Effector memory CD8-positive, alpha-beta T cell (primary cell): ENCODE data around the gene SWAP70.
"Not testable (repeated sequence)": the region's sequence is repeated elsewhere in the genome, so short reads cannot be mapped to it uniquely, and the experiment has no call there.

Source experiments
- ATAC-seq: fragments of 150-1000 bp; cut with Tn5 transposase; replicated peaks from 2 replicates; pipeline ENCODE4 v1.10.0; 2021; ENCODE audit warnings: mild to moderate bottlenecking, moderate library complexity
- DNase-seq, 3 experiments: peaks; one replicate each; pipeline ENCODE4 v3.0.0; 2021
- H3K27ac Mint-ChIP-seq, 2 donors: one replicate each; pipeline ENCODE4 v1.8.0; 2022; ENCODE audit warnings: mild to moderate bottlenecking in 2 of 2, mixed read lengths in 2 of 2, moderate library complexity in 2 of 2
- H3K27me3 Mint-ChIP-seq, 2 donors: one replicate each; pipeline ENCODE4 v1.8.0; 2022; ENCODE audit warnings: mixed read lengths in 2 of 2
- H3K36me3 Mint-ChIP-seq: one replicate; pipeline ENCODE4 v1.8.0; 2022; ENCODE audit warnings: mild to moderate bottlenecking, moderate library complexity, mixed read lengths; ENCODE audit not compliant: insufficient read depth
- H3K4me1 Mint-ChIP-seq, 2 donors: one replicate each; pipeline ENCODE4 v1.8.0; 2022; ENCODE audit warnings: low read depth in 2 of 2, mixed read lengths in 2 of 2
- H3K4me3 Mint-ChIP-seq, 2 donors: one replicate each; pipeline ENCODE4 v1.8.0; 2022; ENCODE audit warnings: mild to moderate bottlenecking in 2 of 2, mixed read lengths in 2 of 2, moderate library complexity in 2 of 2
- H3K9me3 Mint-ChIP-seq, 2 donors: one replicate each; pipeline ENCODE4 v1.8.0; 2022; ENCODE audit warnings: mixed read lengths in 2 of 2
- total RNA-seq, 9 experiments: gene quantifications; one replicate each; lab custom pipeline; 2026; lab: John Stamatoyannopoulos, UW

The SWAP70 gene
- total RNA-seq, result 7.3 to 20.4 (median 11.2) reads per million in 9 experiments

DNA sequence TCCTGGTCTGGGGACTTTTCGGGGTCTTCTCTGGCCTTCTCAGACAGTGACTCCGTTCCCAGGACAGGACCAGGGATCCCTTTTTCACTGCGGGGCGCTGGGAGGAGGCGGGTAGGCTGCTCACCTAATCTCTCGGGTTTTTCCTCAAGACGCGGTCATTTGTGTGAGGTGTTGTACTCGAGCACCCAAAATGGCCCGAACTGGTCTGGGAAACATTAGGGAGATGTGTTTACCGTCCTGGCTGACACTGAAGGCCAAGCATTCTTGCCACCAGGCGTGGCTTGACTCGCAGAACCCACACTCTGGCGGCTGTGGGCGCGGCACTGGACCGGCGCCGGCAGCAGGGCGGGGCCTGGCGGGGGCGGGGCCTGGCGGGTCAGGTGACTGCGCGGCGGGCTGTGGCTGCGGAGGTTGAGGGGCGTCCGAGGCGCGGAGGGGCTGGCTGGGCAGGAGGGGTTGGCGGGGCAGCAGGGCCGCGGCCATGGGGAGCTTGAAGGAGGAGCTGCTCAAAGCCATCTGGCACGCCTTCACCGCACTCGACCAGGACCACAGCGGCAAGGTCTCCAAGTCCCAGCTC, at the start of gene SWAP70:
SWAP70 (plus strand) TSS at position 379 of the 577 bp plus-strand sequence; CDS start at position 482, 103 bp downstream.
- H3K4me3 Mint-ChIP-seq, result peak within 1 kb of the TSS; percentile 86 to 90
- H3K27me3 Mint-ChIP-seq, result peaks cover 6 to 19% of the 10 kb centered on the region in 2 donors
- no peaks in the 10 kb centered on the region for H3K9me3 Mint-ChIP-seq
- ATAC-seq, result peak; percentile 94
- H3K36me3 Mint-ChIP-seq, result peaks cover 5% of the 10 kb centered on the region
- H3K4me1 Mint-ChIP-seq, result peaks cover 8% of the 10 kb centered on the region in 2 donors
- H3K27ac Mint-ChIP-seq, result peak within 1 kb of the TSS; percentile 66 to 81
- DNase-seq, result peak; percentile 61 to 70 (median 67)

DNA sequence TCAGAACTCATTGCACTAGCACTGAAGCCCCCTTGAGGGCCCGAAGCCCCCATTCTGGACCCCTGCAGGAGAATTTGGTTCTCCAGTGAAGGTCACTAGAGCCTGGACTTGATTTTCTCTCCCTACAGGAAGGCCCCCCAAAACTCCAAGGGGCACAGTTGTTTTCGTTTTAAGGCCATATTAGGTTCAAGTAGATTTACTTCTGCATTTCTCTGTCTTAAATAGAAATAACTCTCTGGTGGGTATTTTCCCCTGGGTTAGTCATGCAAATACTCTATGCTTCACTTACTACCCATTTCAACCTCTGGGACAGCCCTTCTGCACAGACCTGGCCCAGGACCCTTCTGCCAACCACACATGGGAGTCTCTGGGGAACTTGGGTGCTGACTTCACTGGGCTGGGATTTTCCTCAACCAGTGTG, 48.8 kb upstream of the SWAP70 start:
- Mint-ChIP-seq H3K27ac (peak overlapping the region; percentile 95 to 98), H3K9me3 (no peaks in the 10 kb centered on the region), H3K4me3 (peak overlapping the region; percentile 90 to 94), H3K4me1 (peaks cover 11 to 17% of the 10 kb centered on the region in 2 donors), H3K27me3 (no peaks in the 10 kb centered on the region), H3K36me3 (peaks cover 6% of the 10 kb centered on the region)
- ATAC-seq (no peak), DNase-seq (no peak)

DNA sequence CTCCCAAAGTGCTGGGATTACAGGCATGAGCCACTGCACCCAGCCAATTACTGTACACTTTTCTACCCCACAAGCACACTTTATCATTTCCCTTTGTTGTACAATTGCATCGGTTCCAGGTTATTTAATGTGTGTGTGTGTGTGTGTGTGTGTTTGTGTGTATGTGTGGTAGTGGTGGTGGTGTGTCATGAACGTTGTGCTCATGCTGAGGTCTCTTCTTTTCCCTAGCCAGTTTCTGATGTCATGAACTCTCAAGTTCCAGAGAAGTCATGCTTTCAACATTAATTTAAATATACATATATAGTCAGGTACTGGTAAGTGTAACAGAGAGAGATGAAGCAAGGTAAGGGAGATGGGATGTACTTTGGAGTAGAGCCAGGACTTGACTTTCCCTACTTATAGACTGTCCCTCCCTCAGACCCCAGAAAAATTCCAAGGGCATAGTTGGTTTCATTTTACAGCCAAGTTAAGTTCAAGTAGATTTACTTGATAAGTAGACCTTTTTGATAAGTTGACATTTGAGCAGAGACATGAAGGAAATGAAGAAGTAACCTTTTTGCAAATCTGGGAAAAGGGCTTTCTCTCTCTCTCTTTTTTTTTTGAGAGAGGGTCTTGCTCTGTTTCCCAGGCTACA, 47.7 kb upstream of the SWAP70 start:
- ATAC-seq, result no peak
- Mint-ChIP-seq H3K4me3 (no peak overlapping the region), H3K9me3 (no peaks in the 10 kb centered on the region), H3K4me1 (peaks cover 11 to 17% of the 10 kb centered on the region in 2 donors), H3K36me3 (peaks cover 6% of the 10 kb centered on the region), H3K27me3 (no peaks in the 10 kb centered on the region), H3K27ac (no peak overlapping the region)
- no peak for DNase-seq

DNA sequence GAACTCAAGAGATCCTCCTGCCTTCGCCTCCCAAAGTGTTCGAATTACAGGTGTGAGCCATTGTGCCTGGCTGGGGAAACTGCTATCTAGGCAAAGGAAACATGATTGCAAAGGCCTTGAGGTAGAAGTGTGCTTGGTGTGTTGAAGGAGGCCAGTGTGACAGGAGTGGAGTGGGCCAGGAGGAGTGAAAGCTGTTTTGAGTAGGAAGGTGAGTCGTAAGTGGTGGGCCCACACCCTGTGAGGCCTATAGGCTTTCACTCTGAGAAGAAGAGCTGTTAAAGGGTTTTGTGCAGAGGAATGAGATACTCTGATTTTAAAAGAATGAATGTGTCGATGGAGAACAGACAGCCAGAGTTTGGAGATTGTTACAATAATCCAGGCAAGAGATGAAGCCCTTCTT, 47.0 kb upstream of the SWAP70 start:
- no peak for DNase-seq
- peaks cover 6% of the 10 kb centered on the region for H3K36me3 Mint-ChIP-seq

DNA sequence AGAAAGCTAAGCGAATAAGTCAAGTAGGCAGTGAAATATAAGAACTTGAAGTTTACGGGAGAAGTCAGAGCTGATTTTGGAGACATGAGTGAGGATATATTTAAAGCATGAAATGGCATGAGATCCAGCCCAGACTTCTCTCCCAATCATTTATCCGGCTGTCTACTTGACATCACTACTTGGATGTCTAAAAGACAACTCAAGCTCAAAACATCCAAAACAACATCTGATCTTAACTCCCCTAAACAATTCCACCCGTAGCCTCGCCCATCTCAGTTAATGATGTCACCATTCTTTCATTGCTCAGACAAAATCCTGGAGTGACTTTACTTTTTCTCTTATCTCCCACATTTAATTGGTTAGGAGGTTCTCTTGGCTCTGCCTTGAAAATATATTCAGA, 45.9 kb upstream of the SWAP70 start:
- Mint-ChIP-seq H3K9me3 (no peaks in the 10 kb centered on the region), H3K27me3 (no peaks in the 10 kb centered on the region), H3K4me1 (peaks cover 10 to 15% of the 10 kb centered on the region in 2 donors), H3K4me3 (no peak overlapping the region), H3K27ac (no peak overlapping the region), H3K36me3 (peaks cover 6% of the 10 kb centered on the region)
- no peak for ATAC-seq
- no peak for DNase-seq

More for the DNA sequence above, 47.0 kb upstream of the SWAP70 start:
- no peaks in the 10 kb centered on the region for H3K27me3 Mint-ChIP-seq
- no peaks in the 10 kb centered on the region for H3K9me3 Mint-ChIP-seq
- H3K27ac Mint-ChIP-seq, result no peak overlapping the region
- H3K4me1 Mint-ChIP-seq, result peaks cover 11 to 17% of the 10 kb centered on the region in 2 donors
- no peak for ATAC-seq
- no peak overlapping the region for H3K4me3 Mint-ChIP-seq

DNA sequence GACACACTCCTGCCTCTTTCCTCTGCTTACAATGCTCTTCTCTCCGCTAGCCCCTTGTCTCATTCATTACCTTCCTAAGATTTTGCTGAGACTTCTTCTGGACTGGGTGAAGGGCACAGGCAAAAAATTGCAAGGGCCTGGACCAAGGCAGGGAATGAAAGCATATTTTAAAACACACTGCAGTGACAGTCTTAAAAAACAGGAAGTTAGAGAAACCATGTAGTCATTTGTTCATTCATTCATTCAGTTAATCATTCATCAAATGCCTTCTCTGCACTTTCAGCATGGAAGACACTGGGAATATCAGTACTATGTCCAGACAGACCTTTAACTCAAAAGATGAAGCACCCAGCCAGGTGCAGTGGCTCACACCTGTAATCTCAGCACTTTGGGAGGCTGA, 44.9 kb upstream of the SWAP70 start:
- Mint-ChIP-seq H3K27ac (no peak overlapping the region), H3K36me3 (peaks cover 3% of the 10 kb centered on the region), H3K4me1 (peaks cover 0 to 6% of the 10 kb centered on the region in 2 donors), H3K4me3 (no peak overlapping the region), H3K27me3 (no peaks in the 10 kb centered on the region), H3K9me3 (no peaks in the 10 kb centered on the region)
- DNase-seq, result no peak
- no peak for ATAC-seq

DNA sequence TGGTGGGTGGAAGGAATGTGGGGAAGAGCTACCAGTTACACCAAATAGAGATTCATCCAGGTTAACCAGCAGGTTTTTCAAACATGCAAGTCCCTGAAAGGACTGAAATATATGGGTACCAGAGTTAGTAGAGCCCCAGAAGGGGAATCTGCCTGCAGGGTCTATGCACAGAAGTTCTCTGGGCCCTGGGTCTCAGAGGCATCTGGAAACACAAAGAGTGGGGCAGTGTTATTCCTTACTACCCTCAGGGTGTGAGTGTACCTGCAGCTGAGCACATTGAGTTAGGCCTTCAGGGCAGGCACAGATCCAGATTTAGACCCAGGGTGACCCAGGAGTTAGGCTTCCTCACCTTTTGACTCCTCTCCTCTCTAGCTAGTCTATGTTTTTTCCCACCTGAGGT, 43.9 kb upstream of the SWAP70 start:
- Mint-ChIP-seq H3K4me1 (no peaks in the 10 kb centered on the region), H3K9me3 (no peaks in the 10 kb centered on the region), H3K36me3 (no peaks in the 10 kb centered on the region), H3K4me3 (no peak overlapping the region), H3K27ac (no peak overlapping the region), H3K27me3 (no peaks in the 10 kb centered on the region)
- no peak for ATAC-seq
- no peak for DNase-seq

DNA sequence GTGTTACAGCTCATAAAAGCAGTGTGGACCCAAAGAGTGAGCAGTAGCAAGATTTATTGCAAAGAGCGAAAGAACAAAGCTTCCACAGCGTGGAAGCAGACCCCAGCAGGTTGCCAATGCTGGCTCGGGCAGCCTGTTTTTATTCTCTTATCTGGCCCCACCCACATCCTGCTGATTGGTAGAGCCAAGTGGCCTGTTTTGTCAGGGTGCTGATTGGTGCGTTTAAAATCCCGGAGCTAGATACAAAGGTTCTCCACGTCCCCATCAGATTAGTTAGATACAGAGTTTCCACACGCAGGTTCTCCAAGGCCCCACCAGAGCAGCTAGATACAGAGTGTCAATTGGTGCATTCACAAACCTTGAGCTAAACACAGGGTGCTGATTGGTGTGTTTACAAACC, 41.5 kb upstream of the SWAP70 start:
- not testable (repeated sequence) for H3K27ac Mint-ChIP-seq, H3K27me3 Mint-ChIP-seq, H3K9me3 Mint-ChIP-seq, H3K4me1 Mint-ChIP-seq, H3K36me3 Mint-ChIP-seq, DNase-seq, ATAC-seq, H3K4me3 Mint-ChIP-seq

DNA sequence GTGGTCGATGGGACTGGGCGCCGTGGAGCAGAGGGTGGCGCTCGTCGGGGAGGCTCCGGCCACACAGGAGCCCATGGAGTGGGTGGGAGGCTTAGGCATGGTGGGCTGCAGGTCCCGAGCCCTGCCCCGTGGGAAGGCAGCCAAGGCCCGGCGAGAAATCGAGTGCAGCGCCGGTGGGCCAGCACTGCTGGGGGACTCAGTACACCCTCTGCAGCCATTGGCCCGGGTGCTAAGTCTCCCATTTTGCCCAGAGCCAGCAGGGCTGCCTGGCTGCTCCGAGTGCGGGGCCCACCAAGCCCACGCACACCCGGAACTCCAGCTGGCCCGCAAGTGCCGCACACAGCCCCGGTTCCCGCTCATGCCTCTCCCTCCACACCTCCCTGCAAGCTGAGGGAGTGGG, 40.8 kb upstream of the SWAP70 start:
- H3K4me1 Mint-ChIP-seq, H3K9me3 Mint-ChIP-seq, ATAC-seq, H3K27me3 Mint-ChIP-seq, H3K36me3 Mint-ChIP-seq, H3K27ac Mint-ChIP-seq, DNase-seq, H3K4me3 Mint-ChIP-seq: not testable (repeated sequence)

DNA sequence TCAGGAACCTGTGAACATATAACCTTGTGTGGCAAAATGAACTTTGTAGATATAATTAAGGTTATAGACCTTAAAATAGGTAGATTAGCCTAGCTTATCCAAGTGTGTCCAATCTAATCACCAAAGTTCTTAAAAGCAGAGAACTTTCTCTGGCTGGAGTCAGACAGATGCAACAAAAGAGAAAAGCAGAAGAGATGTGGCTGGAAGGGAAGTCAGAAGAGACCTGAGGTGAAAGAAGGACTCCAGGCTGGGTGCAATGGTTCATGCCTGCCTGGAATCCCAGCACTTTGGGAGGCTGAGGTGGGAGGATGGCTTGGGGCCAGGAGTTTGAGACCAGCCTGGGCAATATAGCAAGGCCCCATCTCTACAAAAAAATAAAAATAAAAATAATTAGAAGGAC, 39.4 kb upstream of the SWAP70 start:
- no peaks in the 10 kb centered on the region for H3K4me1 Mint-ChIP-seq
- no peak overlapping the region for H3K27ac Mint-ChIP-seq
- H3K4me3 Mint-ChIP-seq, result no peak overlapping the region
- no peaks in the 10 kb centered on the region for H3K9me3 Mint-ChIP-seq
- H3K36me3 Mint-ChIP-seq, result no peaks in the 10 kb centered on the region
- no peak for ATAC-seq
- H3K27me3 Mint-ChIP-seq, result peaks cover 8 to 9% of the 10 kb centered on the region in 2 donors
- DNase-seq, result no peak

DNA sequence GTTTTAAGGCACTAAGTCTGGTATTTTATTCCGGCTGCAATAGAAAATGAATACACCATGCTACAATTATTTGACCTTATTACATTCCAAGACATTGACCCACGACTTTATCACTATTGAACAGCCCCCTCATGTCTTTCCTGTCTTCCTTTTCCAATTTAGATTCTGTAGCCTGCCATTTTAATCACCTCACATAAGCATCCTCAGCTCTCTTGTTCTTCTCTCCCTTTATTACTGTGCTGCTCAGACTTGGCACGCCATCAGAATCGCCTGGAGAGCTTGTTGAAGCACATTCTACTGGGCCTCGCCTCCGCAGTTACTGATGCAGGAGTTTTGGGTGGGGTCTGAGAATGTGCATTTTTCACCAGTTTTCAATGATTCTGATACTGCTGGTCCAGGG, 38.7 kb upstream of the SWAP70 start:
- Mint-ChIP-seq H3K36me3 (no peaks in the 10 kb centered on the region), H3K27ac (no peak overlapping the region), H3K4me3 (no peak overlapping the region), H3K9me3 (no peaks in the 10 kb centered on the region), H3K4me1 (no peaks in the 10 kb centered on the region), H3K27me3 (peaks cover 8 to 9% of the 10 kb centered on the region in 2 donors)
- DNase-seq, result no peak
- no peak for ATAC-seq

DNA sequence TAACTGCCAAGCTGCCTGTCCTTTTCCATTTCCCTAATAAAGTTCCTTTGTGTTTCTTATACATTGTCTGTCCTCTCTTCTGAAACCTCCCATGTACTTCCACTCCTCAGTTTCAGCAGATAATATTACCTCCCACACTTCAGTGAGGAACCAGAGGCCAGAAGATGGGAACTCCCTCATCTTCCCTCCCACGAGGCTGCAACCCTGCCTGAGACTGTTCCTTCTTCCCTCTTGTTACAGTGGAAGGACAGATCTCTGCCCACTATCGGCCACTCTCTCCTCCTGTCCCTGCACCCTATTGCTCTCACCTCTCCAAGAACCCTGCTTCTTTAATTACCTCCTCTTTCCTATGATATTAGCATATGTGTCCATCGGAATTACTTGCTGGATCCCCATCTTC, 38.1 kb upstream of the SWAP70 start:
- H3K4me1 Mint-ChIP-seq, result no peaks in the 10 kb centered on the region
- no peak overlapping the region for H3K27ac Mint-ChIP-seq
- H3K36me3 Mint-ChIP-seq, result no peaks in the 10 kb centered on the region
- ATAC-seq (no peak), DNase-seq (no peak)
- H3K27me3 Mint-ChIP-seq, result peaks cover 8 to 9% of the 10 kb centered on the region in 2 donors
- H3K9me3 Mint-ChIP-seq, result no peaks in the 10 kb centered on the region
- no peak overlapping the region for H3K4me3 Mint-ChIP-seq

DNA sequence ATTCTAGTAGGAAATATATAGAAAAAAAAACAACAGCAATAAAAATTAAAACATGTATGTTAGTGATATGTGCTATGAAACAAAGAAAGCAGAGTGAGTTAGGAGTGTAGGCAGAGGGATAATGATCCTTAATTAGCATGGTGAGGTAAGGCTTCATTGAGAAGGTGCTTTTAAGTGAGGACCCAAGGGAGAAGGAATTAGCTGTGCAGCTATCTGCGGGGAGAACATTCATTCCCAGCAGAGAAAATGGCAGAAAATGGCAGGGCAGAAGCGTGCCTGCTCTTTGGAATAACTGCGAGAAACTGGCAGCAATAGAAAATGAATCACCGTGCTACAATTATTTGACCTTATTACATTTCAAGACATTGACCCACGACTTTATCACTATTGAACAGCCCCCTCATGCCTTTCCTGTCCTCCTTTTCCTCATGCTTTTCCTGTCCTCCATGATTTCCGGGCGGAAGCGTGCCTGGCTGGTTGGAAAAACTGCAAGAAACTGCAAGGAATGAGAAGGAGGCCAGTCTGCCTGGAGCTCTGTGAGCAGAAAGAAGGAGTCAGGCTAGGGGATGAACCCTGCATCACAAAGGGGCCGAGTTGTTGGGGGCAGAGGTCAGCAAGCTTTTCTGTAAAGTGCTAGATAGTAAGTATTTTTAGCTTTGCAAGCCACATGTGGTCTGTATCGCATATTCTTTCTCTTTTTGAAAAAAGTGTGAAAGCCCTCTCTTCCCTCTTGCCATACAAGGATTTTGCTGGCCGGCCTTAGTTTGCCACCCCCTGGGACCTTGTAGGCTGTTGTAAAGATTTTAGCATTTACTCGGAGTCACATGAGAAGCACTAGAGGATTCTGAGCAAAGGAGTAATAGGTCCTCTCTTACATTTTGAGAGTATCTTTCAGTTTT, 37.1 kb upstream of the SWAP70 start:
- peaks cover 8 to 9% of the 10 kb centered on the region in 2 donors for H3K27me3 Mint-ChIP-seq
- no peaks in the 10 kb centered on the region for H3K4me1 Mint-ChIP-seq
- H3K4me3 Mint-ChIP-seq, result no peak overlapping the region
- no peaks in the 10 kb centered on the region for H3K9me3 Mint-ChIP-seq
- no peak overlapping the region for H3K27ac Mint-ChIP-seq
- no peaks in the 10 kb centered on the region for H3K36me3 Mint-ChIP-seq
- DNase-seq, result no peak
- no peak for ATAC-seq
